Natural killer cell treated with Interleukin-12 subunit alpha and Interleukin-12 subunit beta and Interleukin-15 and Interleukin-18, amount 100 ng/mL, for 72 hours (primary cell): ENCODE measurements around the gene NOTUM. TPM values are rescaled to one million over a fixed set of nuclear protein-coding genes. Genes with fewer than 3 reads are reported as not detected.
A peak's percentile ranks its signal among the peaks of the same experiment; 100 is the strongest.
"Not testable (repeated sequence)": the region's sequence is repeated elsewhere in the genome, so short reads cannot be mapped to it uniquely, and the experiment has no call there.

ENCODE experiments used
- ATAC-seq, 2 donors: fragments of 150-1000 bp; cut with Tn5 transposase in 1 of 2; sonication (Bioruptor Pico), chemical (Tn5 transposase) in 1 of 2; 2 replicates each; pipeline ENCODE4 v1.10.0; 2021
- DNase-seq: peaks from one replicate; pipeline ENCODE4 v3.0.0; 2022; ENCODE audit warnings: low spot score
- H3K27ac Mint-ChIP-seq, 2 donors: 1 replicate in 1 of 2; 2 replicates in 1 of 2; pipeline ENCODE4 v1.8.0; 2022; ENCODE audit warnings: mixed read lengths in 2 of 2, mild to moderate bottlenecking in 1 of 2, moderate library complexity in 1 of 2
- H3K27me3 Mint-ChIP-seq, 2 donors: 1 replicate in 1 of 2; 2 replicates in 1 of 2; pipeline ENCODE4 v1.8.0; 2022; ENCODE audit warnings: mixed read lengths in 2 of 2
- H3K36me3 Mint-ChIP-seq: one replicate; pipeline ENCODE4 v1.8.0; 2022; ENCODE audit warnings: mixed read lengths
- H3K4me1 Mint-ChIP-seq, 2 donors: 1 replicate in 1 of 2; 2 replicates in 1 of 2; pipeline ENCODE4 v1.8.0; 2022; ENCODE audit warnings: low read depth in 2 of 2, mixed read lengths in 2 of 2, mild to moderate bottlenecking in 1 of 2
- H3K4me3 Mint-ChIP-seq: one replicate; pipeline ENCODE4 v1.8.0; 2022; ENCODE audit warnings: mixed read lengths
- H3K9me3 Mint-ChIP-seq: 2 replicates; pipeline ENCODE4 v1.8.0; 2022; ENCODE audit warnings: mixed read lengths
- total RNA-seq, 2 donors: library from RNA; stranded (reverse); gene quantifications; one replicate each; pipeline ENCODE4 v1.2.3, GENCODE V29; 2022

Gene NOTUM
- total RNA-seq, 2 donors from 2014 or later, result 0.17 TPM; not detected in 1

DNA sequence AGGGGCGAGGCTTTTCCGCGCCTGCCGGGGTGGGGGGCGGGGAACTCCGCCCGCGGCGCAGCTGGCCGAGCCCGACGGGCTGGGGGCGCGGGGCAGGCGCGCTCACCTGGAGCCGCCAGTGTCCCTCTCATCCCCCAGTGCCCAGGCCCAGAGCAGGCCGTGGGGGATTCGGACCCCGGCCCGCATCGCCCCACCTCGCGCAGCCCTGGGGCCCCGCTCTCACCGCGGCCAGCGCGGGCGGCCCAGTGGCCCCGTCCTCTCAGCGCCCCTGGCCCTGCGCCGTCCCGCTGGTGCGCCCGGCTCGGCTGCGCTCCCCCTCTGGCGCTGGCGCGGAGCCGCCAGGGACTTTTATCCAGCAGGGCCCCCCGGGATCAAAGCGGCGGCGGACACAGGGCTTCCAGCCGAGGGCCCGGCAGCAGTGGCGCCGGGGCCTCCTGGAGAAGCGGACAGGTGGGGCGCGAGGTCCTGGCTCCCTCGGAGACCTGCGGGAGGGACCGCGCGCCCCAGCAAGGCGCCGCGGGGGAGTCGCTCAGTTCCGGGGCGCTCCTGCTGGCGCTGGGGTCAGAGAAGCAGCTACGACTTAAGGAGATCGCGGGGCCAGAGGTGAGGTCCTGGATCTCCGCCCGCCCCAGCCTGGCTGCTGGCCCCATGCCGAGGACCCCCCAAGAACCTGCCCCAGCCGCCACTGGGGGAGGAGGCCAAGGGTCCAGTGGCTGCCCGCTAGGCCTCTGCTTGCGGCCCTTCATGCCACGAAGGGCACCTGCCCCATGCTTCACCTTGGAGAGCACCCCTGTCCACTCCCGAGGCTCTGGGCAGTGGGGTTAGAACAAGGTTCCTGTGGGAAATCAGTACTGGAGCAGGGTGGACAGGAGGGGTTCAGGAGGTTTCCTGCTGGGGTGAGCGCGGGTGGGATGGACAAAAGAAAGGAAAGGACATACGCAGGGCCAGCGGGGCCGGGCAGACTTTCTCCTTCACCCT is 823 bp upstream of the NOTUM start:
- H3K36me3 Mint-ChIP-seq, result no peaks in the 10 kb centered on the region
- H3K27ac Mint-ChIP-seq, result no peak overlapping the region
- no peak for DNase-seq
- H3K9me3 Mint-ChIP-seq, result no peaks in the 10 kb centered on the region
- H3K4me3 Mint-ChIP-seq, result peak overlapping the region; percentile 20
- H3K4me1 Mint-ChIP-seq, result peaks cover 0 to 6% of the 10 kb centered on the region in 2 donors
- H3K27me3 Mint-ChIP-seq, result peaks cover 21 to 23% of the 10 kb centered on the region in 2 donors
- ATAC-seq, result no peak

DNA sequence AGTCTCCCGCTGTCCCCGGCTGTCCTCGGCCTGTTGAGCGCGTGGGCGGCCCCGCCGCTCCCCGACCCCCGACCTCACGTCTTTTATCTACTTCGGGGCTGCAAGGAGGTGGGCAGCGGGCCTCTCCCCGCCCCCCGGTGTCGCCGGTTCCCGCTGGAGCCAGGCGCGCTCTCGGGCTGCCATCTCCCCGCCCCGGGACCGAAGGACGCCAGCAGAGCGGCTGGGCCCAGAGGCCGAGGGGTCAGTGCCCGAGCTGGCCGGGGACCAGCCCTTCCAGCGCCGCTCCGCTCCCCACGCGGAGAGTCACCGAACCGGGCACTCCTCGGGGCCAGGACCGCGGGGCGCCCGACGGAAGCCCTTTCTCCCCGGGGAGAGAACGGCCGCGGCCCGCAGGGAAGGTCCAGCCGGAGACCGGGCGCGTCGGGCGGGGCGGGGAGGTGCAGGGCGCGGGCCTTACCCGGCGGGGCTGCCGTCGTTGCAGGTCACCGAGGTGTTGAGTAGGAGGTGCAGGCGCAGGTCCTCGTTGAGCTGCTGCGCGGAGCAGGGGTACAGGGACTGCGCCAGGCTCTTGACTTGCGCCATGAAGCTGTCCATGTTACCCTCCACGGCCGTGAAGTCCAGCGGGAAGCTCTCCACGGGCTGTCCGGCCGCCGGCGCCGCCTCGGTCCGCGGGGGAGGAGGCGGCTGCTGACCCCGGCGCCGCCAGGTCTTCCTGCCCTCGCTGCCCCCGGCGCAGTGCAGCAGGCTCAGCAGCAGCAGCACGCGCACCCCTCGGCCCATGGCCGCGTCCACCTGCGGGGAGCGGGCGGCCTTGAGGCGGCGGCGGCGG is 643 bp downstream of the NOTUM start:
- Mint-ChIP-seq H3K27ac (no peak overlapping the region), H3K4me1 (peaks cover 0 to 6% of the 10 kb centered on the region in 2 donors), H3K4me3 (no peak overlapping the region), H3K36me3 (no peaks in the 10 kb centered on the region), H3K9me3 (no peaks in the 10 kb centered on the region), H3K27me3 (peaks cover 20 to 21% of the 10 kb centered on the region in 2 donors)
- ATAC-seq (no peak), DNase-seq (no peak)

DNA sequence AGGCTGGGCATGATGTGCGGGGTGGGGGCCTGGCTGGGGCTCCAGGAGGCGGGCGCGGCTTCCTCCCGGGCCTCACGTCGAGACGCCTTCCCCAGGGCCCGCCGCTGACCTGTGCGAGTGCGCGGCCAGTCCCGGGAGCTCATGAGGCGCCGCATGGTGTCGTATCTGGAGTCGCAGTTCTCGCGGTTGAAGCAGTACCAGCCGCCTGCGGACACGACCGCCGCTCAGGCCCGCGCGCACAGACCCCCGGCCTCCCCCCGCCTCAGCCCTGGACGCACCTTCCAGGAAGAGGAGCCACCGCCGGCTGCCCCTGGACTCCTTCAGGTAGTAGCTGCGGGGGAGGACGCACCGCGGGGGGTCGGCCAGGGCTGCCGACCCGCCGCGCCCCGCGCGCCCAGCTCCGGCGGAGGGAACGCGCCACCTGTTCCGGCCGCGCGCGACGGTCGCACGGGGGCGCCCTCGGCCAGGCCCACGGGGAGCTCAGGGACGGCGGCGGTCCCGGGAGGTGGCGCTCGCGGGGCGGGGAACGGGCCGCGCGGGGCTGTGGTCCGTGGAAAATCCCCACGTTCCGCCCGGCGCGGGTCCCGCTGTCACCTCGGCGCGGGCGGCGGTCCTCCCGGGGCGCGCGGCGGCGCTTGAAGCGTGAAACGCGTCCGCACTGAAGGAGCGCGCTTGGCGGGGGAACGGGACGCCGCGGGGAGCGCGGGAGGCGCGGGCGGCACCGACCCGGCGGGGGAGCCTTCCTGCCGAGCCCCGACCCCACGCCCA is 1.4 kb downstream of the NOTUM start:
- peak overlapping the region; percentile 55 for H3K4me3 Mint-ChIP-seq
- no peaks in the 10 kb centered on the region for H3K36me3 Mint-ChIP-seq
- peaks cover 15 to 20% of the 10 kb centered on the region in 2 donors for H3K27me3 Mint-ChIP-seq
- H3K9me3 Mint-ChIP-seq, result no peaks in the 10 kb centered on the region
- H3K4me1 Mint-ChIP-seq, result peaks cover 0 to 6% of the 10 kb centered on the region in 2 donors
- ATAC-seq, result peak; percentile 90 to 94
- H3K27ac Mint-ChIP-seq, result no peak overlapping the region
- peak; percentile 82 for DNase-seq

DNA sequence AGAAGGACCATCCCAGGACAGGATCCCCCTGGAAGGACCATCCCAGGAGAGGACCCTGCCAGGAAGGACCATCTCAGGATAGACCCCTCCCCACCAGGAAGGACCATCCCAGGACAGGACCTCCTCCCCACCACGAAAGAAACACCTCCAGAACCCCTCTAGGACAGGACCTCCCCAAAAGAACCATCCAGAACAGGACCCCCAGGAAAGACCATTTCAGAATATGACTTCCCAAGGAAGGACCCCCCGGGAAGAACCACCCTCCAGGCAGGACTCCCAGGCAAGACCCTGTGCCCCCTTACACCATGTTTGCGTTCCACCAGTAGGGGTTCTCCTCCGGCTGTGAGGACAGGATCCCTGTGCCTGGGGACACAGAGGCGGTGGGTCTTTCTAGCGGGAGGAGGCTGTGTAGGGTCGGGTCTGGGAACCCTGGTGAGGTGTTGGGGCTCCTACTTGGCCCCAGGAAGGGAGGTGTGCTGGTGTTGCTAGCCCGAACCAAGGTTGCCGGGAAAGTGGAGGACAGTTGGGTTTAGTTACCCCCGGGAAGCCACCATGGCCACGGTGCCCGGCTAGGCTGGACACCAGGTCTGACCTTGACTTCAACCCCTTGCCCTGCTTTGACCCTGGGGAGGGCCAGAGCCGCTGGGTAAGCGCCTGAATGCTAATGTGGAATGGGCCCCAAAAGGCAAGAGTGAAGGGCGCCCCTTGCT is 2.2 kb downstream of the NOTUM start:
- peak overlapping the region; percentile 55 for H3K4me3 Mint-ChIP-seq
- peaks cover 10 to 13% of the 10 kb centered on the region in 2 donors for H3K27me3 Mint-ChIP-seq
- H3K4me1 Mint-ChIP-seq, result peaks cover 0 to 6% of the 10 kb centered on the region in 2 donors

DNA sequence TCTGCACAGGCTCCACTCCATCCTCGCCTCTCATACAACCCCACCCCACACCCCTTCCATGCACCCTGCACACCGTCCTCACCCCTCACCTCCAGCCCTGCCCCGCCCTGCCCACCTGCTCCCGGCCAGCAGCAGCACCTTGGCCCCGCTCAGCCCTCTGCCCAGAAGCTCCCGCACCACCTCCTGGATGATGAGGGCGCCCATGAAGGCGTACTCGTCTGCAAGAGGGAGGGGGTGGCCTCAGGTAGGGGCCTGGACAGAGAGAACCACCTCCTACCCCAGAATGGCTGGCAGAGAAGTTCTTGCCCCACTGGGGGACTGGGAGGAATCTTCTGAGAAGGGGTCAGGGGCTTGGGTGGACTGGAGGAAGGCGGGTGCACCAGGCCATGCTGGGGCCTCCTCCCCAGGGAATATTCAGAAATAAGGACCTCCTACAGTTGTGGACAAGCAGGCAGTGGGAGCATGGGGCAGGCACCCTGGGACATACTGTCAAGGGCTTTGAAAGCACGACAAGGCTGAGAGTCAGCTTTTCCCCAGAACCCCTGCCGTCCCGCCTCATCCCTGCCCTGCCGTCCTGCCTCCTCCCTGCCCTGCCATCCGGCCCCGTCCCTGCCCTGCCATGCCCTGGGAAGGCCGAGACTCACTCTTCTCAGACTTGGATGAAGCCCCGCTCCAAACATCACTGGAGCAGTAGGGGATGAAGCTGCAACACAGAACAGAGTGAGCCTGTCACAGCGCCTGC is 3.1 kb downstream of the NOTUM start:
- no peaks in the 10 kb centered on the region for H3K9me3 Mint-ChIP-seq
- H3K27ac Mint-ChIP-seq, result no peak overlapping the region
- peaks cover 0 to 6% of the 10 kb centered on the region in 2 donors for H3K4me1 Mint-ChIP-seq
- H3K27me3 Mint-ChIP-seq, result peaks cover 10 to 13% of the 10 kb centered on the region in 2 donors
- H3K4me3 Mint-ChIP-seq, result peak overlapping the region; percentile 55
- no peak for ATAC-seq
- no peak for DNase-seq
- no peaks in the 10 kb centered on the region for H3K36me3 Mint-ChIP-seq

More for the DNA sequence above, 2.2 kb downstream of the NOTUM start:
- Mint-ChIP-seq H3K36me3 (no peaks in the 10 kb centered on the region), H3K9me3 (no peaks in the 10 kb centered on the region), H3K27ac (no peak overlapping the region)
- DNase-seq (no peak), ATAC-seq (no peak)

DNA sequence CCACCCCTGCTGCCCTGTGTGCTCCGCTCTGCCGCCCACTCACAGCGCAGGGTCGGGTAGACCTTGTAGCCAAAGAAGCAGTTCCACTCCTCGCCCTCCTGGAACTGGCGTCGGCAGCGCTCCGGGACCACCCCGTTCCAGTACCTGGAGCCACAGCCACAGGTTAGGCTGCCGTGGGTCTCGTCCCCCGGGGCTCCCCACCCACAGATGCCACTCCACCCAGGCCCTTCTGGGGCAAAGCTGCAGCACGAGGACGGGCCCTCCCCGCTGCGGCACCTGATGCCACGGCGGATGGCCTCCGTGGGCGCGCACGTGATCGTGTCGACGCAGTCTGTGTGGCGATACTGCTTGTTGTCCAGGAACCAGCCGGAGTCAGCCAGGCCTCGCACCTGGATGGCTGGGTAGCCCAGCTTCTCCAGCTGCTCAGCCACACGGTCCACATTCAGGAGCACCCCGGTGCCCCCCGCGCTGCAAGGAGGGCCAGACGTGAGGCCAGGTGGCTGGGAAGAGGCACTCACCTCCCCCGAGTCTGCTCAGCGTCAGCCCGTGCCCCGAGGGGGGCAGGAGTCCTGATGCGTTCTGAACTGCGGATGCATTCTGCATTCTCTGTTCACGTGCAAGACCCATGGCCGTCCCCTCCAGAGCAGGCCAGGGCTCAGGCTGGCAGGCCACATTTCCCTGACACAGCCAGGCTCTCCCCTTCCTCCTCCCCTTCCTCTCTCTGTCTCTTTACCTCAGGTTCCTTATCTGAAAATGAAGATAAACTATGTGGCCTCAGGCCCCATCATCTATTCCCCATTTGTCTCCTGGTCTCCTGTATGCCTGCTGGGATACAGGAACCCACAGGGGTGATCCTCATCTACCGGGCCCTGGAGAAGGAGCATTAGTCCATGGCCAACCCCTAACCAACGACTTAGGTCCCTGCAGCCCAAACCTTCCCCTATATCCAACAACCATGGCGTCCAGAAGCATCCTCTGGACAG is 4.1 kb downstream of the NOTUM start:
- Mint-ChIP-seq H3K4me3 (no peak overlapping the region), H3K36me3 (no peaks in the 10 kb centered on the region), H3K9me3 (no peaks in the 10 kb centered on the region), H3K27ac (no peak overlapping the region), H3K27me3 (peaks cover 10 to 12% of the 10 kb centered on the region in 2 donors), H3K4me1 (peaks cover 0 to 6% of the 10 kb centered on the region in 2 donors)
- DNase-seq (no peak), ATAC-seq (no peak)

DNA sequence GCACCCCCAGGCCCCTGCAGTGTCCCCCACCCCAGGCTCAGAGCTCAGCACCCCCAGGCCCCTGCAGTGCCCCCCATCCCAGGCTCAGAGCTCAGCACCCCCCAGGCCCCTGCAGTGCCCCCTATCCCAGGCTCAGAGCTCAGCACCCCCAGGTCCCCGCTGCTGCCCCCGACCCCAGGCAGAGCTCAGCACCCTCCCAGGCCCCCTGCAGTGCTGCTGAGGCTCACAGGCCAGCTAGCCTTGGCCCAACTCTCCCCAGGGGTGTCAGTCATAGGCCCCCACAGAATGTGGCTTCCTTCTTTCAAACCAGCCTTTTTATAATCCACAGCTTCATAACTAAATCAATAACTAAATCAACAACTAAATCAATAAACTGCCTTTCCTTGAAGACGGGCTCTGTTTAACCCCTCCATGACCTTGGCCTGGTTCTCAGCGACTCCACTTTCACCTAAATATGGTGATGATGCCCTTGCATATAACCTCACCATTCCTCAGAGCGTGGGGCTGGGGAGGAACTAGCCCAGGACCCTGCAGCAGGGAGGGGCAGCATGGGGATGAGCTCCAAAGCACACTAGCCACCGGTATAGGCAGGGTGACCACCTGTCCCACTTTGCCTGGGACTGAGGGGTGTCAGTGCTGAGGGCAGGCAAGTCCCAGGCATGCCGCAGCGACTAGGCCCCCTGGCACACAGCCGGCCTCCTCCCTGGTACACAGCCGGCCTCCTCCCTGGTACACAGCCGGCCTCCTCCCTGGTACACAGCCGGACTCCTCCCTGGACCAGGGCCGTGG is 5.0 kb downstream of the NOTUM start:
- peaks cover 10 to 13% of the 10 kb centered on the region in 2 donors for H3K27me3 Mint-ChIP-seq
- no peaks in the 10 kb centered on the region for H3K9me3 Mint-ChIP-seq
- DNase-seq (no peak), ATAC-seq (no peak)
- H3K27ac Mint-ChIP-seq, result no peak overlapping the region
- H3K4me1 Mint-ChIP-seq, result peaks cover 0 to 6% of the 10 kb centered on the region in 2 donors
- no peak overlapping the region for H3K4me3 Mint-ChIP-seq
- no peaks in the 10 kb centered on the region for H3K36me3 Mint-ChIP-seq

DNA sequence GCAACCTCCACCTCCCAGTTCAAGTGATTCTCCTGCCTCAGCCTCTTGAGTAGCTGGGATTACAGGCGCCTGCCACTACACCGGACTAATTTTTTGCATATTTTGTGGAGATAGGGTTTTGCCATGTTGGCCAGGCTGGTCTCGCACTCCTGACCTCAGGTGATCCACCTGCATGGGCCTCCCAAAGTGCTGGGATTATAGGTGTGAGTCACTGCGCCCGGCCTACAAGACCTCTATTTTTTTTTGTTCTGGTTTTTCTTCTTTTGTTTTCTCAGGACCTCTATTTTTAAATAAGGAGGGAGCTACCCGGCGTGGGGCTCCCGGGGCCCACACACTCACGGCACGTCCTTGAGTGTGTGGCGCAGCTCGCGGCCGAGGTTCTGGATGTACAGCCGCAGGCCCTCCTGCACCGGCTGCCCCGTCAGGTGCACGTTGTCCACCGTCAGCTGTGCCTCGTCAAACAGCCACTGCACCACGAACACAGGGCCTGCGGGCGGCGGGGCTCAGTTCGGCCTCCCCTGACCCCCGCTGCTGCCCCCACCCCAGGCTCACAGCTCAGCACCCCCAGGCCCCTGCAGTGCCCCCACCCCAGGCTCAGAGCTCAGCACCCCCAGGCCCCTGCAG is 5.8 kb downstream of the NOTUM start:
- peaks cover 0 to 6% of the 10 kb centered on the region in 2 donors for H3K4me1 Mint-ChIP-seq
- no peaks in the 10 kb centered on the region for H3K9me3 Mint-ChIP-seq
- H3K4me3 Mint-ChIP-seq, result no peak overlapping the region
- ATAC-seq (no peak), DNase-seq (no peak)
- no peak overlapping the region for H3K27ac Mint-ChIP-seq
- peaks cover 10 to 13% of the 10 kb centered on the region in 2 donors for H3K27me3 Mint-ChIP-seq
- no peaks in the 10 kb centered on the region for H3K36me3 Mint-ChIP-seq

DNA sequence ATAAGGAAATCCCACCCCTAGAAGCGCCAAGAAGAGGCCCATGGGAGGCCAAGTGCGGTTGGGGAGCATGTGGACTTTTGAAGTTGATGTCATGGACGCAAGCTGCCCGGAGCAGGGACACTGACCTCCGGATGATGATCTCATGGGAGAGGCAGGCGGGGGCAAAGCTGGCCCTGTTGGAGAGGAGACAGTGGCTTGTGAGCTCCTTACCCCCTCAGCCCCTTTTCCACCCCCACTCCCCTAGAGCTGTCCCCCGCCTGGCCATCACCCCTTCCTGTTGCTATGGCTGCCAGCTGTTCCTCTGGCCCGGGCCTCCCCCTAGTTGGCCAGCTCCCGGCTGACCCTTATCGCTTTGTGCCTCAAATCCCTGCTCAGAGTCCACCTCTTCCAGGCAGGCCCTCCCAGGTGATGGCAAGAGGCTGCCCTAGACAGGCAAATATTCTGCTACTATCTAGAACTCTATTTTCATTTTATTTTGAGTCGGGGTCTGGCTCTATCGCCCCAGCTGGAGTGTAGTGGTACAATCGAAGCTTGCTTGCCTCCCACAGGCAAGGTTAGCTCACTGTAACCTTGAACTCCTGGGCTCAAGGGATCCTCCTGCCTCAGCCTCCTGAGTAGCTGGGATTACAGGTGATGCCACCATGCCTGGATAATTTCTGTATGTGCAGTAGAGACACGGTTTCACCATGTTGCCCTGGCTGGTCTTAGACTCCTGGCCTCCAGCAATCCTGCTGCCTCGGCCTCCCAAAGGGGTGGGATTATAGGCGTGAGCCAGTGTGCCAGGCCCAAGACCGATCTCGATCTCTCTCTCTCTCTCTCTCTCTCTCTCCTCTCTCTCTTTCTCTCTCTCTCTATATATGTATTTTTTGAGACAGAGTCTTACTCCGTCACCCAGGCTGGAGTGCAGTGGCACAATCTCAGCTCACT is 6.6 kb downstream of the NOTUM start:
- H3K4me3 Mint-ChIP-seq, result no peak overlapping the region
- DNase-seq (no peak), ATAC-seq (no peak)
- H3K4me1 Mint-ChIP-seq, result peaks cover 0 to 6% of the 10 kb centered on the region in 2 donors
- H3K9me3 Mint-ChIP-seq, result no peaks in the 10 kb centered on the region
- H3K27me3 Mint-ChIP-seq, result peaks cover 10 to 13% of the 10 kb centered on the region in 2 donors
- no peak overlapping the region for H3K27ac Mint-ChIP-seq
- no peaks in the 10 kb centered on the region for H3K36me3 Mint-ChIP-seq

DNA sequence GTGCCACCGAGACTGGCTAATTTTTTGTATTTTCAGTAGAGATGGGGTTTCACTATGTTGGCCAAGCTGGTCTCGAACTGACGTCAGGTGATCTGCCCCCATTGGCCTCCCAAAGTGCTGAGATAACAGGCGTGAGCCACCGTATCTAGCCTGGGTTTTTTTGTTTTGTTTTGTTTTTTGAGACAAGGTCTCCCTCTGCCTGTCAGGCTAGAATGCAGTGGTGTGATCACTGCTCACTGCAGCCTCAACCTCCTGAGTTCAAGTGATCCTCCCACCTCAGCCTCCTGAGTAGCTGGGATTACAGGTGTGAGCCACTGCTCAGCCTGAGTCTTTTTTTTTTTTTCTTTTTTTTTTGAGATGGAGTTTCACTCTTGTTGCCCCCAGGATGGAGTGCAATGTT is 7.5 kb downstream of the NOTUM start:
- H3K36me3 Mint-ChIP-seq, H3K27ac Mint-ChIP-seq, H3K4me3 Mint-ChIP-seq, H3K27me3 Mint-ChIP-seq, ATAC-seq, H3K9me3 Mint-ChIP-seq, DNase-seq, H3K4me1 Mint-ChIP-seq: not testable (repeated sequence)
